Uterus (tissue), 2 donors: Measurements from ENCODE around the gene UGT1A10.

Experiments
- CTCF ChIP-seq, 4 experiments: fragments of 200-600 bp in 2 of 4; fragments of 450-650 bp in 2 of 4; sonication (generic) in 2 of 4; IDR thresholded peaks; one replicate each; pipeline ENCODE4 v1.5.1; 2016 to 2019; ENCODE audit warnings: antibody characterized with exemption in 4 of 4, mild to moderate bottlenecking in 2 of 4, moderate library complexity in 1 of 4
- POLR2A ChIP-seq, 2 donors: fragments of 450-650 bp; IDR thresholded peaks; one replicate each; pipeline ENCODE4 v1.6.1; 2016; ENCODE audit warnings: antibody characterized with exemption in 2 of 2, mild to moderate bottlenecking in 1 of 2, moderate library complexity in 1 of 2

- TF ChIP-seq POLR2A (IDR thresholded peaks at IDR 0.05), result no peak
- TF ChIP-seq CTCF (IDR thresholded peaks at IDR 0.05), result no peak
Measured at GRCh38 chr2:233674314-233674713, 38.1 kb downstream of the UGT1A10 start.
